GM20431 (cell line): ENCODE data around the gene NAP1L4.

Experiments
- in situ Hi-C: fragments of 300-500 bp; cut with MseI, MboI; formaldehyde crosslinking; loops from one replicate; pipeline ENCODE4 v1.15.0; 2020; ENCODE audit warnings: low sequenced_read_pairs; ENCODE audit not compliant: unreplicated experiment

Gene NAP1L4

GRCh38 chr11:3011891-3012885 is 20.1 kb upstream of the NAP1L4 start:
- in situ Hi-C loops = no loop called here

GRCh38 chr11:3010521-3011275 is 18.6 kb upstream of the NAP1L4 start:
- in situ Hi-C loops = no loop called here

DNA sequence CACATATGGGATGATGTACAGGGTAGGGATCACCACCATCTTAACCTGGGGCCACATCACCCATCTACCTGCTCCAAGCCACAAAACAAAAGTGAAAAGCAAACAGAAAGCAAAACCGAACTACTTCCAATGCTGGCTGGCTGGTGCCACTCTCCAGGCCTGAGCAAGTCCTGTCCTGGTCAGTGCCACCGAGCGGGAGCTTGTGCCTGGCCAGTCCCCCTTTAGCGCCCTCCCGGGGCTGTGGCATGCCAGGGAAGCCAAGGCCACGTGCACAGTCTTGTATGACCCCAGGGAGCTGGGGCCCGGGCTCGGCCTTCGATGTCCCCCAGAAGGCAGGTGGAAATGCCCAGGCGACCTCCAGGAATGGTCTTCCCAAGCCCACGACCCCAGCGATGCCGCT is 17.9 kb upstream of the NAP1L4 start:
- in situ Hi-C loops = no loop called here

DNA sequence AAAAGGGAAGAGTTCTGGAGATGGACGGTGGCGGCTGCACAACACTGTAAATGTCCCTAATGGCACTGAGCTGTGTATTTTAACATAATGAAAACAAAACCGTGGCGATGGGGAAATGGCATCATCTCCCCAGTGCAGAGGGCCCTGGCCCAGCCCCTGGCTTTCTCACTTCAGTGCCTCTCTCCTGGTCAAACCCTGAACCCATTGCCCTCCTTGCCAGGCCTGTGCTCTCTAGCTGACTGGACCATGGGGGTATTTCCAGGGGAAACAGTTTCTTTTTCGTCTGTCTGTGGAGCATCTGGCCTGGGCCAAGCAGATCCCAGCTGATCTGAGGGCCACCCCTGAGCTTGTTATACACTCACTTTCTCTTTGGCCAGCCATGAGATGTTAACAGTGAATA is 17.4 kb upstream of the NAP1L4 start:
- in situ Hi-C loops = no loop called here

DNA sequence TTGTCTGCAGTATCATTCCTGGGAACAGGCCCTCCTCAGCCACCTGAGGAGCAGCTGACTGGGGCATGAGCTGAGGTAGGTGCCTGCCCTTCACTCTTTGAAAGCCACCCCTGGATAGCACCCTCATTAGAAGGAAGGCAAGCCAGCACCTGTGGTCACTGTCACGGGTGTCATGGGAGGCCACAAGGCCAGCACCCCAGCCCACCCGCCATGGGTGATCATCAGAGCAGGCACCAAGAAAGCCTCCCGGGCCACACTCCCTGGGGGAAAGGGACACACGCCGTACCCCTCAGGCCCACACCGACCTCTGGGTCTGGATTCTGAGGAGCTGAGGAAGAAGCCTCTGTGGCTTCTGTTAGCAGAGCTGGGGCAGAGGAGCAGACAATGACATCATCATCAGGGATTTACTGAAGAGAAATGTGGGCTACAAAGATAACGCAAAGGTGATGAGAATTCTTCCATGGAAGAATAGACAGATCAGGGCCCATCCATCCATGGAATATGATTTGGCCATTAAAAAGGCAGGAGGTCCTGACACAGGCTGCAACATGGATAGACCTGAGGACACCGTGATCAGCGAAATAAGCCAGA is 16.7 kb upstream of the NAP1L4 start:
- in situ Hi-C loops = no loop called here

GRCh38 chr11:3007404-3008010 is 15.4 kb upstream of the NAP1L4 start:
- in situ Hi-C loops = no loop called here

- in situ Hi-C loops = no loop called here
These were observed 14.6 kb upstream of the NAP1L4 start for GRCh38 chr11:3006505-3007260.

DNA sequence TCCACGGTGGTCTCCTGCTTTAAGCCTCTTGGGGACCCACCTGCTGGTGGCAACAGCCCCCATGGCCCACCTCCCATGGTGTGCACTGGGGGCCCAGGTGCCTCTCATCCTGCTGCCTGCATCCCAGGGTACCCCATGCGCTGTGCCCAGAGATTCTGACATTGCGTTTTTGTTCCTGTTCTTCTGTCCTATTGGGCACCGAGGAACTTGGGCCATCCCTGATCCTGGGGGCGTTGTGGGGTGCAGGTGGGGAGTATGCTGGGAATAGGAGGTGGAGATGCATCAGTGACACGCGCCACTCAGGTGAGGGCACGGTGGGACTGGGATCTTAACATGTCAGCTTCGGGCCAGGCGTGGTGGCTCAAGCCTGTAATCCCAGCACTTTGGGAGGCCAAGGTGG is 12.4 kb upstream of the NAP1L4 start:
- in situ Hi-C loops = no loop called here

DNA sequence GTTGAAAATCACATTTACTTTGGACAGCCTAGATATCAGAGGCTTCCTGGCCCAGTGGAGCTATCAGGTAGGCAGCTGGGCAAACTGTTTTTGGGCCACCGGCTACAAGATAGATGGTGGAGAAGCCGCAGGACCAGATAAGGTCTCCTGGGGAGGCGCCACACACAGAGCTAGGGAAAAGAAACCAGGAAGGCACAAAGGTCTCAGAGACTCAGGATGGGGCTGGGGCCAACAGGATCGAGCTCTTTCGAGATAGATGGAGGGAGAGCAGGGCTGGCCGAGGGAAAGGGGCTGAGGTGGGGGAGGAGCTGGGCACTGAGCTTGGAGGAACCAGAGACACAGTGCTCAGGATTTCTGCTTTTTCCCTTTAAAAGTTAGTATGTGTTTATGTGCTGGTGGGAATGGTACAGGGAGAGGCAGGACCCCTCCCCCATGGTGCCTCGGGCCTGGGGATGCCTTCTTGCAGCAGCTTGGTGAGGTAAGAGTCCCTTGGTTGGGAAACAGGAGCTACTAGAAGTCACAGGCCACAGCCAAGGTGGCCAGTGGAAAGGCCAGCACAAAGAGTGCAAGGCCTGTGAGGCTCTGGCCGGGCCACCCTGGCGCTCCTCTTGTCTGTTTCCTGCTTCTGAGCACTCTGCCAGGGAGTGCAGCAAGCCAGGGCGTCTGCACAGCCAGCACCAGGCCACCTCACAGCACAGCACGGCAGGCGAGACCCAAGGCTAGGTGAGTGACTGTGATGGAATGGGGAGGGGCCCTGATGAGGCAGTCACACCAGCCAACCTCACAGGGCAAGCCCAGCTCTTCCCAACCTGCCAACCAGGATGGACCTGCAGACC is 11.5 kb upstream of the NAP1L4 start:
- in situ Hi-C loops = no loop called here

- in situ Hi-C loops = no loop called here
These were observed 10.7 kb upstream of the NAP1L4 start for GRCh38 chr11:3002871-3003270.

DNA sequence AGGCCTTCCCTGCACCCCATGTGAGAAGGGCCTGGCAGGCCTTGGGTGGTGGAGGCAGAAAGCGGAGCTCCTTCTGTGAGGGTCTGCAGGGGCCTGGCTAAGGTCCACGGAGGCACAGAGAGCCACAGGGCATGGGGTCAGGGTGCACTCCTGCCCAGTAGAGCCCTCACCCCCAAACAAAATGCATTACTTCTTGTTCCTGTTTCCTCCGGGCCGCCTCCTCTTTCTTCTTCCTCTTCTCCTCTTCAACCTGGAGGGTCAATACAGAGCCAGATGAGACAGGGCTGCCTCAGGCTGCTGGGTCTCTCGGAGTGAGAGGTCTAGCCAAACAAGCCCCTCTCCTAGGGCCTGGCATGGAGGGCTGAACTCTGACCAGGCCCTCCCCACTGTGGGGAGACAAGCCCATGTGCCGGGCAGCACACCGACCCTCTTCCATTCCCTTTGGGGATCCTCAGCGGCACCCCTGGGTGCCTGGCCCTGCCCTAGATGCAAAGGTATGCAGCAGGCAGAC is 10.3 kb upstream of the NAP1L4 start:
- in situ Hi-C loops = no loop called here

DNA sequence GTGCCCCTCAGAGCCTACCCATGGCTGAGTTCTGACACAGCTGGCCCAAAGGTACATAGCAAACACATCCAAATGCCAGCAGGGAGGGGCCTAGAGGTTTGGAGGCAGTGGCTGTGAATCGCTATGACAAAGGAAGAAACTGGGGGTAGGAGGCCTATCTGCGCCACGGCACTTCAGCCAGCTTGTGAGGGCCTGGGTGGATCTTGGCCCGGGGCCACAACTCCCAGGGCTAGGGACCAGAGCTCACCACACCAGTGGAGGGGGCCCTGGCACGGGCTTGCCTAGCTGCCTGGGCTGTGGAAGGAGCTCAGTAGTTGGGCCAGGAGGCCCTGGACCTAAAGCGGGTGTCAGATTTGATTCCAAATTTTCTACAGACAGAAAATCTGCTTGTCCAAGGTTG is 9.4 kb upstream of the NAP1L4 start:
- in situ Hi-C loops = no loop called here

DNA sequence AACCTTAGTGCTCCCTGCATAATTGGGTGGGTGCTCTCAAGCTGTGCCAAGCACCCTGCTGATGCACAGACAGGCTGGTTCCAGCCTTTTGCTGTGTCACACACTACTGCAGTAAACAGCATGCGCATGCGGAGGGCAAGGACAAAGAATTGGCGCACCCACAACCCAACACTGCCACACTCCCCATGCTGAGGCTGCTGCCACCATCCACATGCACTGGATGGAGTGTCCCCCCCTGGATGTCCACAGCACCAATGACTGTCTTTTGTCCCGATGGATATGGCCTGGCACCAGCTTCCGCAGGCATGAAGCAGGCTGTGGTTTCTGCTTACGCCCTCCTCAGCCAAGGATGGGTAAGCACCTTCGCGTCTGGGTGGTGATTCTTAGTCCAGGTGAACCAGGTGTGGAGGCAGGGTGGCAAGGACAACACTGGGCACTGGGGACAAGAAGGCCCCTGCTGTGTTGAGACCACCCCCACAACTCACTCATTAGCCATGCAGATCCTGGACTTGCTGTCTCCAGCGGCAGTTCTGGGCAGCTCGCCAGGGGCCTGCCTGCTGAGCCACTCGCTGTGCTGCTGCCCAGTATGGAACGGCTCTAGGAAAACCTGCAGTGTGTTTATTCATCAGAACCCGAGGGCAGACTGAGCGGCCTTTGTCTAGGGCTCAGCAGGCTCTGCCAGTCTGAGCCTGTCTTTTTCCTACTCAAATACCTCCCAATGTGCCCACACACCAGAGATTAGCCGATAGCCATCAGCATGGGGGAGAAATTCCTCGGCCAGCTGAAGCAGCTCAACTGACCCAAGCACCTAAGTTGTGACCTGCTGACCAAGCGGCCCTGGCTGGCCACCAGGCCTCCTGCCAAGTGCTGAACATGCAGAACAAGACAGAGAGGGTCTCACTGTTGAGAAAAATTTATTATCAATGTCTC is 8.2 kb upstream of the NAP1L4 start:
- in situ Hi-C loops = no loop called here

DNA sequence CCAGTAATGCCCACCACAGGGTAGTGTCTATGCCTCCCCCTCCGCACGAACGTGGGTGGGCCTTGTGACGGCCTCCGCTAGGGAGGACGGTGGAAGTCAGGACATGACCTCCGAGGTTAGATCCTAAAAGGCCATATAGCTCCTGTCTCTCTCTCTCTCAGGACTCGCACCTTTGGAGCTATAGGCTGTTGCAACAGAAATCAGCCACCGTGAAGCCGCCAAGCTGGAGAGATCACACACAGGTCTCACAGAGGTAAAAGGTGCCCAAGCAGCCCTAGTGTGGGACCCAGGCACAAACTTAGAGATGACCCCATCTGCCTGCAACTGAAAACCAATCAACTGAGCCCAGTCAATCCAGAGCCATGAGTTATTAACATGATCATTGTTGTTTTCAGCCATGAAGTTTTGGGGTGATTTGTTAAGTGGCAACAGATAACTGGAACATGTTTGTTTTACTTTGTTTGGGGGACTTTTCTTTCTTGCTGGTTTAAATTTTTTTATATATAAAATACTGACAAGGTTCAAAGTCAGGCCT is 7.4 kb upstream of the NAP1L4 start:
- in situ Hi-C loops = no loop called here

DNA sequence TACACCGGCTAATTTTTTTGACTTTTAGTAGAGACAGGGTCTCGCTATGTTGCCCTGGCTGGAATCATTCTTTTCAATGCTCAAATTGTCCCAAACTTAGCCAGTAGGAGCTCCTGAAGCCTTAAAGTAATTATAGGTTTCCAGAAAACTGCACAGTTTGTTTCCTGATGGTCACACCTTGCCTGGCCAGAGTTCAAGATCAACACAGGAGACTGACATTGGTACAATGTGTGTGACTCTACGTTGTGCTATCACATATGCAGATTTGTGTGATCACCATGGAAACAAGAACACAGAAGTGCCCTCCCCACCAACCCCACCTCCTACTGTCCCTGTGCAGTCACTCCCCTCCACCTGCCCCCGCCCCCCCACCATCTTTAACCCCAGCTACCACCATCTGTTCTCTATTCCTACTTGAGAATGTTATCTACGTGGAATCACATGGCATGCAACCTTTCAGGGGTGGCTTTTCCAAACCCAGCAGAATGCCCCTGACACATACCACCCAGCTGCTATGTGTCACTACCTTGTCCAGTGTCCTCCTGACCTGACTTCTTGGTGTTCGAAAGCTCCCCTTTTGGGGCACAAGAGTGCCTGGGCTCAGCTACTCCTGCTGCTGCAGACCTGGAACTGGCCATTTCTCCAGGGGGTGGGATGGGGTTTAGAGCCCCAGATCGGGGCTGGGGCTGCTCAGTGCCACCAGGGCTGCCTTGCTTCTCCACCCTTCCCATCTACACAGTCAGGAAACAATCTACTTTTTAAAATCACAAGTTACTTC is 6.1 kb upstream of the NAP1L4 start:
- in situ Hi-C loops = no loop called here

DNA sequence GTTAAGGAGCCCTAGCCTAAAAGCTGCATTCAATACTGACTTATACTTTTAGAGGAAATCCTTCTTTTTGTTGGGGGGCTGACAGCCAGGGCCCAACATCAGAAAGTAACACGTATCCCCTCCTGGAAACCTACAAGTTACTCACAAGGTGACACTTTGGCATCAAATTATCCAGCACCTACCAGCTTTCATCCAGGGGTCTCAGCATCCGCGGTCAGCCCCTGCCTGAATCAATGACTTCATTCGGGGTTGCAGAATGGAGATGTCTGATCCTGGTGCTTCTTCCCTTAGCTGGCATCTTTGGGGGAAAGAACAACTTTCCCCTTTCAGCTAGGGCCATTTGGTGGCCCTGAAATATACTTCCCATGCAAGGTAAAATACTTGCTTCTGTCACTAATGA is 5.3 kb upstream of the NAP1L4 start:
- in situ Hi-C loops = no loop called here

GRCh38 chr11:2996976-2997375 is 4.8 kb upstream of the NAP1L4 start:
- in situ Hi-C loops = no loop called here
